Suppressor macrophage treated with lipopolysaccharide for 1 hour (primary cell): ENCODE results near the gene PM20D2.

Experiments
- DNase-seq, 3 donors: peaks; one replicate each; pipeline ENCODE4 v3.0.0-alpha.2; 2020 to 2022

Gene PM20D2

GRCh38 chr6:89205819-89206218 lies 60.0 kb downstream of the PM20D2 start:
- no peak for DNase-seq

GRCh38 chr6:89208551-89208950 lies 62.7 kb downstream of the PM20D2 start:
- DNase-seq = no peak

- DNase-seq = no peak
Observed at GRCh38 chr6:89209457-89209856, 63.6 kb downstream of the PM20D2 start.

- DNase-seq = no peak
Observed at GRCh38 chr6:89212472-89212871, 66.6 kb downstream of the PM20D2 start.

- DNase-seq = no peak
Observed at GRCh38 chr6:89214197-89214596, 68.3 kb downstream of the PM20D2 start.
